ENCODE results near the gene FAM107B.
"Not testable (repeated sequence)": the region's sequence is repeated elsewhere in the genome, so short reads cannot be mapped to it uniquely, and the experiment has no call there.

Gene FAM107B

DNA sequence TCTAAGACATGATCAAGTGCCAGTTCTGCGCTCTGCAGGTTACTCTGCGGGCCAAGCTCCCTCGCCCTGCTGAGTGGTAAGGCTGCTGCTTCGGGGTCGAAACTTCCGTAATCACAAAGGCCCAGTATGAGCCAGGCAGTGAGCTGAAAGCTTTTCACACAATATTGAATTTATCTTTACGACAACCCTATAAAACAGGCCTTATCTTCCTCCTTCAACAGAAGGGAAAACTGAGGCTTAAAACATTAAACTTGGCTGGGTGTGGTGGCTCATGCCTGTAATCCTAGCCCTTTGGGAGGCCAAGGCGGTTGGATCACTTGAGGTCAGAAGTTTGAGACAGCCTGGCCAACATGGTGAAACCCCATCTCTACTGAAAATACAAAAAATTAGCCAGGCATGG lies 83.3 kb downstream of the FAM107B start:
- DNase-seq, result no peak

DNA sequence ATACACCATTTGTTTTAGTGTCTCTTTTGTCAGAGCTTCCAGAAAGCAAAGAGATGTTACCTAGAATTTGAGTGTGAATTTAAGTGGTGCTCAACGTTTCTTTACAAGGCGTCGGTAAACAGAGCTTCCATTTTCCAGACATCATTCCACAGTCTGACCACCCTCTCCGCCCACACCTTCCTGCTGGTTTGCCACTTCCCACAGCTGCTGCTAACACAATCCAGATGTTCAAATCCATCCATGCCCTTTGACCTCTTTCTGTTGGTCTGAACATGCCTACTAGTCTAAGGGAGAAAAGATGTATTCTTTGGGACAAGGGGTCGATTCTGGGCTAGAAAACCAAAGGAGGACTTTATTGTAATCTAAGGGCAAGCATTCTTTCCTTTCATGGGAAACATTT lies 86.1 kb downstream of the FAM107B start:
- no peak for DNase-seq

DNA sequence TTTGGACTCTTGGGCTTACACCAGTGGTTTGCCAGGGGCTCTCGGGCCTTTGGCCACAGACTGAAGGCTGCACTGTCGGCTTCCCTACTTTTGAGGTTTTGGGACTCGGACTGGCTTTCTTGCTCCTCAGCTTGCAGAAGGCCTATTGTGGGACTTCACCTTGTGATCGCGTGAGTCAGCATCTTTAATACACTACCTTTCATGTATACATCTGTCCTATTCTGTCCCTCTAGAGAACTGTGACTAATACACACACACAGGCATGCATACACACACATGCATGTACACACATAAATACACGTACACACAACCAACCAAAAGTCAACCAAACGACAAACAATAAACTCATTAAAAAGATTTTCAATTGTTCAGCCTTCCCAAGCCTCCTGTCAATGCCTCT lies 86.5 kb downstream of the FAM107B start:
- DNase-seq, result not testable (repeated sequence)

DNA sequence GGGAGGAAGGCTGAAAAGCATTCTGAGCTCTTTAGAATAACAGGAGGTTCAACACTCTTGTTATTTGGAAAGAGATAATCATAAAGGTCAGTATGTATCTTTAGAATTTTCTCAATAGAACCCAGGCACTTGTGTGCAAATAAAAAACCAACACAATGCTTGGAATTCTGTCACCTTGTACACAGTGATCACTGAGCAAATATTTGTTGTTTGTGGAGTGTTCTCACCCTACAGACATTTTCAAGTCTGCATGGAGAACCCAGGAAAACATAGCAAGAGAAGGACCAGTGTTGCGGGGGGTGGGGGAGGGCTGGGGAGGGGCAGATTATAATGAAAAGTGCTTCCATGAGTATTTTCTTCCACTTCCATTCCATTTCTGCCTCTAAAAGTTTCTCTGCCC lies 87.4 kb downstream of the FAM107B start:
- DNase-seq, result no peak

DNA sequence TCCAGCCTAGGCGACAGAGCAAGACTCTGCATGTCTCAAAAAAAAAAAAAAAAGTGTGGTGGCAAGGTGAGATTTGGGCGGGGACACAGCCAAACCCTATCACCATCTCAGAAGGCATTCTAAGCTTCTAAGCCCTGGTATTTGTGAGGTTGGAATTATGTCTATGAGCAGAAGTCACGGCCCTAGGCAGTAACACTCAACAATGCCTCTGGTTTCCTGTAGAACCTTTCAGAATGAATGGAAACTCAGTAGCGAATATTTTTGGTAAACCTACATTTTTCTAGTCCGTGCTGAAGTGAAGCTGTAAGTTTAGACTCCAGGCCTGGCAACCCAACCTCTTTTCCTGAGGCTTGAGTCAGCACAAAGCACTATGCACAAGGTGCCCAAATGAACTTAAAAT lies 88.3 kb downstream of the FAM107B start:
- no peak for DNase-seq

DNA sequence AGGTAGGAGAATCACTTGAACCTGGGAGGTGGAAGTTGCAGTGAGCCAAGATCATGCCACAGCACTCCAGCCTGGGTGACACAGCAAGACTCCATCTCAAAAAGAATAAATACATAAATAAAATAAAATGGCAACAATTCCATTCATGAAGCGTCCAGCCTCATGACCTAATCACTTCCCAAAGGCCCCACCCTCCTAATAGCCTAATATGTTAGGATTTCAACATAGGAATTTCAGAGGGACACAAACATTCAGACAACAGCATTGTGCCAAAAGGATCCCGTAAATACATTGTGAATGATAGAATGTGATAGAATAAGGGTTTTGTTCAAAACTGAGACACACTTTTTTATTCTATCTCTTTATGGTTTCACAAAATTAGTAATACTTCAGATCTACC lies 90.3 kb downstream of the FAM107B start:
- no peak for DNase-seq

DNA sequence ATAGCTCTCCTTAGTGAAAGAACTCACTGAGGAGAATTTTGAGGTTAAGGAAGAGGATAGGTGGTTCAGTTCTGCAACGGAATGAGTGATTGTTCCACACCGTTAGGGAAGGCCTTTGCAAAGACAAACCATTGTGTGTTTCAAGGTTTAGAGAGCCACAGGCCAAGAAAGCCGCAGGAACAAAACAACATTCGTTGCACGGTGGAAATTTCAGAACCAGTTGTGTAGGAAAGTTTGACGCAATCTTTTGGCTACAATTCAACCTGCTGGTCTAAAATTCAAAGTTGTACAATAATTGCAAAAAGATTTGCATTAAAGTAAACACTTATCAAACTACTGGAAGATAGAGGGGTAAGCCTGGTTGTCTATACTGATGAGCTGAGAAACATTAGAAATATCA lies 91.4 kb downstream of the FAM107B start:
- no peak for DNase-seq

DNA sequence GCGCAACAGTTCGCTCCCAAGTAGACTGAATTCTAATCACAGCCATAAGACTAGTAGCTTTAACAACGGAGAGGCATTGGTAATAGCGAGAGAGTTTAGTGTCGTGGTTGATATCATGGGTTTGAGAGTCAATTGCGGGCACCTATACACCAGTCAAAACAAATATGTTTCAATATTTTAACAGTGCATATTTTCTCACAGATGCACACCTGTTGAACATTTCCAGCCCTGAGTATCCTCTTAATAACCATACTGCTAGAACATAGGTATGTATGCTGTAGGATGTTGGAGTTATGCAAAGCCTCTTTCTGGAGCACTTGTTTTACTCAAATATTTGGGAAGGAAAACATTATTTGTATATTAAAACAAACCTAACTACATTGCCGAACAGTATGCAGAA lies 92.9 kb downstream of the FAM107B start:
- DNase-seq, result no peak

DNA sequence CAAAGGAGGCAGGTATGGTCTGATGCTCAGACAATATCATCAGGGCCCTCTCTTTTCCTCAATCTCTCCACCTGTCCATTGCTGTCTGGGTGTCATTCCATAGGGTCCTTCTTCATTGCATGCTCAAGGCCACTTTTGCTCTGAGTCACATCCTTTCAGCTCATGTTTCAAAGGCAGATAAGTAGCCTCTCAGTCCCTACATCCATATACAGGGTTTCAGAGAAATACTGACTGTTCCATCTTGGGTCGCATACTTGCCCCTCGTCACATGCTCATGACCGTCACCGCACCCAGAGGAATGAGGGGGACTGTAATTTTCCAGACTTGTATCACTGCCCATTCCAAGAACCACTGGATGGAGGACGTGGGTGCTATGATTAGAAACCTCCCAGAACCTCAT lies 93.4 kb downstream of the FAM107B start:
- DNase-seq, result no peak

DNA sequence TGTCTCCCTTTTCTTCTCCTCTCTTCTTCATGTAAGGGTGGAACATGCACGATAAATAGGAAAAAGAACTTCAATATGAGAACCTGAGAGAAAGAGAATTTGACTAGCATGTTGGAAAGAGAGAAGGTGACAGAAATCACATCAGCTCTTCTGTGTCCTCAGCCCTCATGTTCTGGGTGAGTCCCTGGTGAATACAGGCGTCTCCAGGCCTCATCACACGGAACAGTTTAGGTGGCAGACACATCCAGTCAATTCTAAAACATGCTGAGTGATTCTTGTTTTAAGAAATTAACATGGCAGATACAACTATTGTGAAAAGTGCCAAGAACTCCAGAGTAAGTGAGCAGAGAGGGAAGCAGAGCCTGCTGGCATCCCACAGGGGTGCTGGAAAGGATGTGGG lies 96.1 kb downstream of the FAM107B start:
- no peak for DNase-seq

DNA sequence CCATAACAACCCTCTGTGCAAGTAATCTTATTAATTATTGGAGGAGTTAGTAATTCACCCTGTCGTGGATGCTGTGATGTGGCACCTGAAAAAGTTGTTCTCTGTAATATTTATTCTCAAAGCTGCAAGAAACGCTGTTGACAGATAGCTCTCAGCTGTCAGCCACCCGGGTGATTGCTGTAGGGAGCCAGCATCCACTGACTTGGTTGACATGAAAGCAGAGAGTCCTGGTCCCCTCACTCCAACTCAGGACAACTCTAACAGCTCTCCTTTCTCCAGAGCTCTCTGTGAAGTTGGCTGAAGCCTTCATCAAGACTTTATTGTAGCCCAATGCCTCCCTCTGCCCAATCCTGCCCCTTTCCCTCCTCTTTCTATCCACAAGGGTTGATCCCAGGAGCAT lies 98.0 kb downstream of the FAM107B start:
- DNase-seq, result peak in 1 of 2 experiments; percentile 4

DNA sequence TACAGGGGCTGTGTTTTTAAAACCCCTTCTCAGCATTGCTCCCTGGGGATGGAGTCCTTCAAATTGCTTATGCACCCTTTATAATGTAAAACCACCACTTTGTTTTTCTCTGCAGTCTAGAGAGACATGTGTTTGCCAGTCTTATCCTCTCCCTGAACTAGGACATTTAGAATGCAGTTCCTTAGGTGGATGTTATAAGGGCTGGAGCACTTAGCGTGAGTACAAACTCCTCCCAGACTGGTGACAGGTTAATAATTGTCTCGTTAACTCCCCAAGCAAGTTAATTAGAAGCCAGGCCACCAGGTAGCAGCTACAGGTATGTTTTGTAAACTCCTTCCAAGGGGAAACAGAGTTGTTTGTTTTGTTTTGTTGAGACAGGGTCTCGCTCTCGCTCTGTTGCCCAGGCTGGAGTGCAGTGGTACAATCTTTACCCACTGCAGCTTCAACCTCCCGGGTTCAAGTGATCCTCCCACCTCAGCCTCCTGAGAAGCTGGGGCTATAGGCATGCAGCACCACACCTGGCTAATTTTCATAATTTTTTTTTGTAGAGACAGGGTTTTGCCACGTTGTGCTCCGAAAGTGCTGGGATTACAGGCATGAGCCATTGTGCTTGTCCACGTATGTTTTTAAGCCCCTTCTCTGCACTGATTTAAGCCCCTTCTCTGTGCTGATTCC lies 100.2 kb downstream of the FAM107B start:
- DNase-seq, result peak in 1 of 2 experiments; percentile 4

DNA sequence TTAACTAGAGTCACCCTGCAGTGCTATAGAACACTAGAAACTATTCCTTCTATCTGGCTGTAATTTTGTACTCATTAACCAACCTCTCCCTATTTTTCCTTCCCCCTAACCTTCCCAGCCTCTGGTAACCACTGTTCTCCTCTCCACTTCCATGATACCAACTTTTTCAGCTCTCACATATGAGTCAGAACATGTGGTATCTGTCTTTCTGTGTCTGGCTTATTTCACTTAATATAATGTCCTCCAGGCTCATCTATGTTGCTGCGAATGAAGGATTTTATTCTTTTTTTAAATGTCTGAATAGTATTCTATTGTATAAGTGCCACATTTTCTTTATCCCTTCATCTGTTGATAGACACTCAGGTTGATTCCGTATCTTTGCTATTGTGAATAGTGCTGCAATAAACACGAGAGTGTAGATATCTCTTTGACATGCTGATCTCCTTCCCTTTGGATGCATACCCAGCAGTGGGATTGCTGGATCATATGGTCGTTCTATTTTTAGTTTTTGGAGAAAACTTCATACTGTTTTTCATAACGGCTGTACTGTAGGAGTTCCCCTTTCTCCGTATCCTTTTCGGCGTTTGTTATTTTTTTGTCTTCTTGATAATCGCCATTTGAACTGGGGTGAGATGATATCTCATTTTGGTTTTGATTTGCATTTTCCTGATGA lies 101.4 kb downstream of the FAM107B start:
- DNase-seq, result no peak

DNA sequence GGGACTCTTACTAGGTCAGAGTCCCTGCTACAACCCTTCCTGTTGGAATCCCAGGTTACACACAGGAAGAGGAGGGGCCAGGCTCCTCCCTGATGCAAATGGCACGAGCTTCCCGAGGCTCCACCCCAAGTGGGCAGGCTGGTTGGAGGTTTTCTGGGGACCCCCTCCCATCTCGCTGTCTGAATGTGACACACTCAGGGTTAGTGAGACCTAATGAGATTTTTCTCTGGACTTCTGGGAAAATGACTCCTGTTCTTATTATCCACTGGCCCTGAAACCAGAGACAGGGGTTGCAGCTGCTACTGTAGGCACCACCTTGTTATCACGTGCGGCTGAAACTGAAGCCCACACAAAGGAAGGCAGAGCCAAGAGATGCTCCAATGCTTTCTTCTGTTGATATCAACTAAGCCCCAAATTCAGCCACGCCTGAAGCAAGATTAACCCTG lies 103.3 kb downstream of the FAM107B start:
- peak in 1 of 2 experiments; percentile 7 for DNase-seq

DNA sequence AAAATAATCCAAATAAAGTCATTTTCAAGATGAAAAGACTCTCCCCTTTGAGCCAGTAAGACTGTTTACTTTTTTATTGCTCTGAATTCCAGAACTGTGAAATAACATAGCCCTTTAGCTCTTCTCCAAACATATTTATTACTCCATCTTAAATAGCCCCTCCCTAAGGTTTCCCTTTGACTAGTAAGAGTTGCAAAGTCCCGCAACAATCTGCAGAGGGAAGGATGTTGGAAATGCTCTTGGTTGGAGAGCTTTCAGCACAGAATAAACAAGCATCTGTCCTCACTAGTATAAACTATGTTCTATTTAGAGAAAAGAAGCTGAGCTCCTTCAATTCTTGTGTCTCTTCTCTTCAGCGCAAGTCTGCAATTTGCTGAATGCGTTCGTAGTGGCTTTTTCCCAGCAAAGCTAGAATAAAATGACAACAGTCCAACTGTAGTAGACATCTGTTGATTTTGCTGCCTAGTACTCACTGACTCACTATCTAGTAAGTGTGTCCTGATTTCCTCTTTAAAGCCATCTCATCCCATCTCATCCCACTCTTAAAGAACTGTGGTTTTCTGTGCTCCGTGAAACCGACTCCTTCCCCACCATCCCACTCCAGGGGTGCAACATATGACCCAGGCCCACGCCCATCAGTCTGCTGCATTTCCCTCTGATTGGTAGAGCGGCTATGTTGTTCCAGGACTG lies 104.0 kb downstream of the FAM107B start:
- DNase-seq, result peak in 1 of 2 experiments; percentile 0

DNA sequence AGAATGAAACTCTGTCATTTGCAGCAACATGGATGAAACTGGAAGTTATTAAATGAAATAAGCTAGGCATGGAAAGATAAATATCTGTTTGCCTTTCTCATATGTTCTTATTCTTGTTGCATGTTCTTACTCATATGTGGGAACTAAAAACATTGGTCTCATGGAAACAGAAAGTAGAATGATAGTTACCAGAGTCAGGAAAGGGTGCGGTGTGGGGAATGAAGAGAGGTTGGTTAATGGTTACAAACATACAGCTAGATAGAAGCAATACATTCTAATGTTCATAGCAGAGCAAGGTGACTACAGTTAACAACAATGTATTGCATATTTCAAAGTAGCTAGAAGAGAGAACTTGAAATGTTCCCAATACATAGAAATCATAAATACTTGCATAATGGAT lies 105.1 kb downstream of the FAM107B start:
- peak in 1 of 2 experiments; percentile 8 for DNase-seq

DNA sequence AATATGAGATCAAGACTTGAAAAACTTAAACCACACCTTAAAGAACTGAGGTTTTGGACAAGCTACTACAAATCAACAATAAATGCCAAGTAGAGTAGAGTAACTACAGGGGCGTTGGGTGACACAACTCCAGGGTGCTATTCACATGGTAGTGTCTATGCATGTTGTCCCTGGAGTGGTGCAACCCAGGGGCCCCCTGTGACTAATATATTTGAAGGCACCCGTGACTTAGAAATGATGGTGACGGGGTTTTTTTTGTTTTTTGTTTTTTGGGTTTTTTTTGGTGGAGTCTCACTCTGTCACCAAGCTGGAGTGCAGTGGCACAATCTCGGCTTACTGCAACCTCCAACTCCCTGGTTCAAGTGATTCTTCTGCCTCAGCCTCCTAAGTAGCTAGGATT lies 106.9 kb downstream of the FAM107B start:
- DNase-seq, result peak; percentile 13 to 16

DNA sequence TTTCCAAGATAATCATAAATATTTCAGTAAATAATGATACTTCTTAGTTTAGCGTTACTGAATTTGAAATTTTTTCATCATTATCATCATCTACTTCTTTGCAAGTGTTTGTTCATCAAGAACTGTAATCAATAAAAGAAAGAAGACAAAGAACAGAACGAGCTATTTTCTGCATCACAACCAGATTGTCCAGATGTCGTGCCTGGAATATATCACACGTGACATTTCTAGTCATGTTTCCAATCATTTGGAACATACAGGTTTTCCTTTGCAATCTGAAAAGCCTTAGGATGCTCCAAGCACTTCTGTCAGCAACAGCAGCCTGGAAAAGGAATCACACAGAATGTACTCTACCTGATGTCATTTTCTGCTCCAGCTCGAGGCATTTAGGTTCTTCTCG lies 107.4 kb downstream of the FAM107B start:
- DNase-seq, result peak in 1 of 2 experiments; percentile 2

DNA sequence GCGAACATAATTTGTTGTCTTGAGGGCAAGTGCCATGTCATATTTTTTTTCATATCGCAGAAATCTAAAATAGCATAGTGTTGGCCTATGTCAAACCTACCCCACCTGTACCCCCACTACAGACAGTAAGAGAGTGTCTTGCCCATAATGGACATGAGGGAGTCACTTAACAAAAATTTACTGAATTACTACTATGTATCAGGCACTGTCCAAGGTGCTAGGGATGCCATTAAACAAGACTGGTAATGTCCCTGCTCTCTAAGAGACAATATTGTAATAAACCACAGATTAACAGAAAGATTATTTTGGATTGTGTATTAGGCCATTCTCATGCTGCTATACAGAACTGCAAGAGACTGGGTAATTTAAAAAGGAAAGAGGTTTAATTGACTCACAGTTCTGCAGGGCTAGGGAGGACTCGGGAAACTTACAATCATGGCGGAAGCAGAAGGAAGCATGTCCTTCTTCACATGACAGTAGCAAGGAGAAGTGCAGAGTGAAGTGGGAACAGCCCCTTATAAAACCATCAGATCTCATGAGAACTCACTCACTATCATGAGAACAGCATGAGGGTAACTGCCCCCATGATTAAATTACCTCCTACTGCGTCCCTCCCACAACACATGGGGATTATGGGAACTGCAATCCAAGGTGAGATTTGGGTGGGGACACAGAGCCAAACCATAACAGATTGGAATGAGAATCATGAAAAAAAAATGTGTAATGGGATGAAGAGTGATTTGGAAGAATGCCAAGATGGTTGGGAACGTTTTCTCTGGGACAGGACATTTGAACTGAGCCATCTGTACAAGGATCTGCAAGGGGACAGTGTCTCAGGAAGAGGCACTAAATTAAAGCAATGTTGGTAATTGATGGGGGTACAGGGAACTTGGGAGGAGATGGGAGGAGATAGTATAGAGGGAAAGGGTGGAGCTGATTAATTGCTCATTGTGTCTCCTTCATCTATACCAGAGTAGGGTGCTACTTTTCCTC lies 108.5 kb downstream of the FAM107B start:
- DNase-seq, result no peak

DNA sequence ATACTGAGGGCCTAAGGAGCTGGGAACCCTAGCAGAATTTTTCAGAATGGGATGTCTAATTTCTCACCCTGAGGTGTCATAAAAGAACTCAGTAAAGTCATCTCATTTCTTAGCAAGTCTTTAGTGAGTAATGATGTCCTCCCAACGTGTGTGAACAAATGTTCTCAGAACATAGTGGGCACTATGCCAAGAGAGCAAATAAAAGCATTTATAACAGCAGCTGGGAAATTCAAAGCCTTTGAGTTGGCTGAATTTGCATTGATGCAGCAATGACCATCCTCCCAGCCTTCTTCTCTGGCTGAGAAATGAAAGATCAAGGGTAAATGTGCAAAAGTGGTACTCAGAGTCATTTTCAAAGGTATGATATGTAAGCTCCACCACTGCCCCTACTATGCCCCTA lies 109.4 kb downstream of the FAM107B start:
- DNase-seq, result peak in 1 of 2 experiments; percentile 38

DNA sequence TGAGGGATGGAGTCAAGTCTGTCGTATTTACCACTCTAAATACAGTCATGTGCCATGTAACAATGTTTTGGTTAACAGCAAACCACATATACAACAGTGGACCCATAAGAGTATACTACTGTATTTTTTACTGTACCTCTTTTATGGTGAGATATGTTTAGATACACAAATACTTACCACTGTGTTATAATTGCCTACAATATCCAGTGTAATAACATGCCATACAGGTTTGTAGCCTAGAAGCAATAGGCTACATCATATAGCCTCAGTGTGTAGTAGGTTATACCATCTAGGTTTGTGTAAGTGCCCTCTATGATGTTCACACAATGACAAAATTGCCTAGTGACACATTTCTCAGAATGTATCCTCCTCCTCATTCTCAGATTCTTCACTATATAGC lies 110.4 kb downstream of the FAM107B start:
- no peak for DNase-seq

DNA sequence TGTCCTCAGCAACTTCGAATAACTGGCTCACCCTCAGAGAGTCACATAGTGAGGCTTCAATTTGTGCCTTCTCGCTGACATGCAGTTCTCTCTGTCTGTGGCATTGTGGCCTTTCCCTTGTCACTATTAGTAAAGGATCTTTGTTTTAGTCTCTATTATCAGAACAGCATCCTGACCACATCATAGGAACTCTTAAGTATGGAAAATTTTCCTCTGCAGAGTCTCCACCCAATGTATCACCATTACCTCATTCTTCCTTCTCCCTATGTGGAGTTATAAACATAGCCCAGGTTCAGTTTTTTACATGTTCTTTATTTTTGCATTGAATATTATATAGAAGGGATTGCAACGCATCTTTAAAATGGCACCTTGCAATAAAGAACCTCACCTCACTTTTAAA lies 112.9 kb downstream of the FAM107B start:
- DNase-seq, result no peak

DNA sequence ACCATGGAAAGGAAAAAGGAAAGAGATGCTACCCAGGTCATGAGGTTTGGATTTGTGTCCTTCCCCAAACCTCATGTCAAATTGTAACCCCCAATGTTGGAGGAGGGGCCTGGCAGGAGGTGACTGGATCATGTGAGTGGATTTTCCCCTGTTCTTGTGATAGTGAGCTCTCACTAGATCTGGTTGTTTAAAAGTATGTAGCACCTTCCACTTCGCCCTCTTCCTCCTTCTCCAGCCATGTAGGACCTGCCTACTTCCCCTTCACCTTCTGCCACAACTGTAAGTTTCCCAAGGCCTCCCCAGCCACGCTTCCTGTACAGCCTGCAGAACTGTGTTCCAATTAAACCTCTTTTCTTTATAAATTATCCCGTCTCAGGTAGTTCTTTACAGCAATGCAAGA lies 113.9 kb downstream of the FAM107B start:
- no peak for DNase-seq

Data from activated T-cell treated with anti-CD3 and anti-CD28 coated beads, Interleukin-2, amount 50 U/mL, for 48 hours (primary cell).